ENCODE results near the gene ADAM10.

GRCh38 chr15:58583171-58583908 lies 166.2 kb downstream of the ADAM10 start:
- TF ChIP-seq CTCF (IDR thresholded peaks at IDR 0.05; ENCODE audit: insufficient read depth, low read depth, low read length) (no peak), EZH2 (IDR thresholded peaks at IDR 0.05; ENCODE audit: insufficient read depth, low read length) (no peak)
